DOHH2 (cell line): ENCODE results near the gene TTC28.

Source experiments
- CTCF ChIP-seq: fragments of 200-600 bp; sonication (generic); IDR thresholded peaks from one replicate; pipeline ENCODE4 v1.5.1; 2014; ENCODE audit warnings: antibody characterized with exemption, mild to moderate bottlenecking, low read depth, low read length; ENCODE audit not compliant: poor library complexity, severe bottlenecking
- EZH2phosphoT487 ChIP-seq: fragments of 200-600 bp; sonication (generic); IDR thresholded peaks from 2 replicates; pipeline ENCODE4 v1.6.1; 2017; ENCODE audit warnings: borderline replicate concordance, mild to moderate bottlenecking, antibody characterized with exemption, low read length, moderate library complexity, mixed read lengths

GRCh38 chr22:28237112-28237511 lies 442.5 kb downstream of the TTC28 start:
- TF ChIP-seq CTCF (no peak), EZH2phosphoT487 (no peak)
